ELF-1 (cell line): ENCODE measurements around the gene LUZP2.

Source experiments
- DNase-seq: peaks from one replicate; pipeline ENCODE4 v3.0.0-alpha.2; 2016; ENCODE audit warnings: low read depth, low spot score

Gene LUZP2

GRCh38 chr11:24567380-24567779 lies 70.5 kb downstream of the LUZP2 start:
- DNase-seq = no peak

GRCh38 chr11:24572376-24572775 lies 75.5 kb downstream of the LUZP2 start:
- DNase-seq = no peak

- no peak for DNase-seq
Measured at GRCh38 chr11:24574461-24574860, 77.6 kb downstream of the LUZP2 start.

DNA sequence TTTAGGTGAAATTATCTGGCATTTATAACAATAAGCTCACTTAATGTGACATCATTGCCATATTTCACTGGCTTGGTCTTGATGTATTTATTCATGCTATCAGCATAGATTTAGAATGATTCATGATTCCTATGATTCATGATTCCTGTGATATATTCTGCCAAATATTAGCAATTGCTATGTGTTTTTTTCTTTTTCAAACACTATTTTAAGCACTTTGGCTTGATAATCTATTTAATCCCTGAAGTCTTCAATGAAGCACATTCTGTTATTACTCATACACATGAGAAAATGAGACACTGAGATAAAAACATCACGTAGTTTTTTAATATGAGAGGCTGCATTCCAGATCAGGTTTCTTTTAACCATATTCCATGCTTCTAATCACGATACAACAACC lies 78.5 kb downstream of the LUZP2 start:
- DNase-seq = no peak

DNA sequence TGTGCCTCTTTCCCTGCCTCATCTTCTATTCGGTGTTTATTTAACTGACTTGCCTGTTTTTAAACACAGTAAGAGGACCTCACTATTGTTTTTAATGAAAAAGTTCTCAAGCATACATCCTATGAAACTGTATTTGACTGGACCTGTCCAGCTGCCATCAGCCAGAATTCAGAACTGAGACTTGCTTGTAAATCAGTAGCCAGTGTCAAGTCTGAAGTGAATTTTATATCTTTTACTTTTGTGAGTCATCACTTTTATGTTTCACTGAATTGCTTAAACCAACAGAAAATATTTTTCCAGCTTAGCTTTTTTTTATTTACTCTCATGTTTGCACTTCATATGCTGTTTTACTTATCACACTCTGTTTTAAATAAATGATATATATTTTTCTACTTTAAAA lies 88.3 kb downstream of the LUZP2 start:
- no peak for DNase-seq

DNA sequence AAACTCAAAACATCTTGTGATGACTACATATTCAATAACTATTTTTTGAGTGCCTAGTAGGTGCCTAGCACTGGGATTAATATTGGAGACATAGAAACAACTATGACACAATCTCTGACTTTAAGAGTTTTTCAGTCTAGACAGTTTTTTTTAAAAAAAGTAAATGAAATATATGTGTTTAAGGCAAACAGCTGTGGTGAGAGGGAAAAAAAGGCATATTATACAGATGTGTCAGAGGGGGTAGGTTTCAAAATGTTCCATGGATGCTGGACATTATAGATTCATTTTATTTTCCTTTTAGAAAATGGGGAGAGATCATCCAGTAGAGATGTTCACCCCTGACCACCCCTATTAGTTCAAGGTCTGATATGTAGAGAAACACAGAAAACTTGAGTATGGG lies 90.8 kb downstream of the LUZP2 start:
- DNase-seq = no peak

DNA sequence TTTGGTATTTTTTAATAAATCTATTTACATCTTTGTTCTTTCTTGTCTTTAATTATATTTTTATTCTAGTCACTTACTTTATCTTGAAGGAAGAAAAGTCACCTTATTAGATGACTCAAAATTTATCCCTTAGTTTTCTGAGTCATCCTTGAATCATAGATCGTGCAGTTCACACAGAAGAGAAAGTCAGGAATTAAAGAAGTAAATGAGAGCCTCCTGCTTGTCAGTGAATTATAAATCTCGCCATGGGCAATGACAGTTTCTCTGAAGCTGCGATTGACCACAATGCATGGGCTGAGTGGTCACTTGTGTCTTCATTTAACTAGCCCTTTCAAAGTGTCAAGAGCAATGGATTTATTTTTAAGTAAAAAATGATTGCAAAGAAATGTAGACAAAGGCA lies 91.2 kb downstream of the LUZP2 start:
- DNase-seq = no peak

GRCh38 chr11:24589064-24589463 lies 92.2 kb downstream of the LUZP2 start:
- DNase-seq = no peak

DNA sequence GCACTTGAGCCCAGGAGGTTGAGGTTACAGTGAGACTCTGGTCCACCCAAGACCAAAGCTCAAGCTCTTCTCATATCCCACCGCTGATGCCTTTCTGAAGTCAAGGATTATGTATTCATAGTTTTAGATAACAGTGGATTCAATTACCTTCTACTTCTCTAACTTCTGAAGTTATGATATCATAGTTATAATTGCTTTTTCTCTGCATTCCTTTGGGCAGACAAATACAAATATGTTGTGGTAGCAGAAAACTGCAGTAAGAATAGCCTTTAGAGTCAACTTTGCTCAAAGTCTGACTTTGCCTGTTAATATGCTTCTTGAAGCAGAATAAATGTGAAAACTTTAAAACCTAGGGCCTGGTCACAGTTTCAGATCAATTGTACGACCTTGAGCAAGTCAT lies 94.4 kb downstream of the LUZP2 start:
- DNase-seq = no peak

DNA sequence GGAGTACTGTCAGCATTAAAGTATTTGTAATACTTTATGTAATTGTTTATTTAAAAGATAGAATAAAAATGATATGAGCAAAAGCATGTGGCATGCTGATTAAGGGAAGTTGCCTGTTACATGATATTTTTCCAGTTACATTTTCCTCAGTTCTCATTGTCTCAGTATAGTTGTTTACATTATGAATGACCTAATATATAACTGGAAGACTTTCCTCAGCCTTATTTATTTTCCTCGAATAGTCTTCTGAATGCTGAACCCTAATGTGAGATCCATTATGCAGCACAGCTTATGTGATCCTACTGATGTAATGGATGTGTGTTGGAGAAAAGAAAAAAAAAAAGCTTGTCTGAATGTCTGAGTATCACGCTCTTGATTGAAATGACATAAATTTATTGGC lies 95.5 kb downstream of the LUZP2 start:
- DNase-seq = no peak

- DNase-seq = no peak
Measured at GRCh38 chr11:24593332-24593731, 96.5 kb downstream of the LUZP2 start.

DNA sequence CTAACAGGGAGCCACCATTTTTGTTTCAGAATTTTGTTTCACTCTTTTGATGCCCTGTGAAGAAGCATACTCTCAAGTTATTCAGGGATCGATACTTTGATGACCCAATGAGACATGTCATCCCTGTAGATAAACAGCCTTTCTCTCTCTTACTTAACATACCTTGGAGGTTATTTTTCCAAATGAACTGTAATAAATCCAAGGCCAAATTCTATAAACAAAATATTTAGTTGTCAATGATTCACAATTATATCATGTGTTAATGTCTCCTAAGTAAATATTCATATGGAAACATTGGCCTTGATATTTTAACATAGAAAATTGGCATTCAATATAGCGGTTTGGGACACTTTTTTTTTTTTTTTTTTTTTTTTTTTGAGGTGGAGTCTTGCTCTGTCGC lies 97.5 kb downstream of the LUZP2 start:
- no peak for DNase-seq

DNA sequence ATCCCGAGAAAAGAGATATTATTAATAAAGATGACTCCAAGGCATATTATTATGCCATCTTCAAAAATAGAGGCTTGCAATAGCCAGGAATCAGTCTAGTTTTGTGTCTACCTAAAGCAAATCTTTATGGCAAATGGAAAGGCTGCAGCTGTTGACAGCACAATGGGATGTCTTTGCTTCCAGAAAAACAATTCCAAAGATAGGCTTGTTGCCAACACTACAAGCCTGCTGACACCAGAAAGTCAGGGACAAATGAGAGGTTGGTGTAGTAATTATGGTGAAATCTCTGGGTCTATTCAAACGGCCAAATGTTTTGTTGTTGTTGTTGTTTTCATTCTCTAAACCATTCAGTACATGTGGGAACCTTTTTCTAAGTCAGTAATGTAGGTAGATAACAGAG lies 101.8 kb downstream of the LUZP2 start:
- no peak for DNase-seq

DNA sequence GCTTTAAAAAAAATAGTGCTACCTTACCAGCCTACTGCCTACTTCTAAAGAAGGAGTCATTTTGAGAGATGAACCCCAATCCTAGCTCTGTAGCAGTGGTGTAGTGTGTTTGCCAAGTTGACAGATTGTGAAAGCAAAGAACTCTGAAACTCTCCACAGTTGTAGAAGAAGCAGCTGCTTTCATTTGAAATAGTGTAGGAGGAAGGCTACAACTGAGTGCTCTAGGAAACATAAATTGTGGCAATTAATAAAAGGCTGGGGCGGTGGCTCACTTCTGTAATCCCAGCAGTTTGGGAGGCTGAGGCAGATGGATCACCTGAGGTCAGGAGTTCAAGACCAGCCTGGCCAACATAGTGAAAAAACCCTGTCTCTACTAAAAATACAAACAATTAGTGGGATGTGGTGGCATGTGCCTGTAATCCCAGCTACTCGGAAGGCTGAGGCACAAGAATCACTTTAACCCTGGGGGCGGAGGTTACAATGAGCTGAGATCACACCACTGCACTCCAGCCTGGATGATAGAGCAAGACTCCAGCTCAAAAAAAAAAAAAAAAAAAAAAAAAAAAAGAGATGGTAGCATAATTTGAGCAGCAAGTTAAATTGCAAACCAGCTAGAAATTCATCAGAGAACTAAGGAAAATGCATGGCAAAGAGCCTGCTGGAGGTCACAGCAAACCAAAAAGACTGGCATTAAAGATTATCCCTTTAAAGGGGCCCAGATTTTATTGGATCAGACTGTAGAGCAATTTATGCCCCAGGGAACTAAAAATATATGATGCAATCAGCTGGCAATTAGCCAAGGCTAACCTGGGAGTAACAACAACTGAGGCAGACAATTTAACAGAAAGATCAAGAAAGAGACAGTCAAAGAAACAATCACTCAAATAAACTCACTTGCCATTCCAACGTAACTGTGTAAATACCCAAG lies 112.6 kb downstream of the LUZP2 start:
- DNase-seq = peak; percentile 35

DNA sequence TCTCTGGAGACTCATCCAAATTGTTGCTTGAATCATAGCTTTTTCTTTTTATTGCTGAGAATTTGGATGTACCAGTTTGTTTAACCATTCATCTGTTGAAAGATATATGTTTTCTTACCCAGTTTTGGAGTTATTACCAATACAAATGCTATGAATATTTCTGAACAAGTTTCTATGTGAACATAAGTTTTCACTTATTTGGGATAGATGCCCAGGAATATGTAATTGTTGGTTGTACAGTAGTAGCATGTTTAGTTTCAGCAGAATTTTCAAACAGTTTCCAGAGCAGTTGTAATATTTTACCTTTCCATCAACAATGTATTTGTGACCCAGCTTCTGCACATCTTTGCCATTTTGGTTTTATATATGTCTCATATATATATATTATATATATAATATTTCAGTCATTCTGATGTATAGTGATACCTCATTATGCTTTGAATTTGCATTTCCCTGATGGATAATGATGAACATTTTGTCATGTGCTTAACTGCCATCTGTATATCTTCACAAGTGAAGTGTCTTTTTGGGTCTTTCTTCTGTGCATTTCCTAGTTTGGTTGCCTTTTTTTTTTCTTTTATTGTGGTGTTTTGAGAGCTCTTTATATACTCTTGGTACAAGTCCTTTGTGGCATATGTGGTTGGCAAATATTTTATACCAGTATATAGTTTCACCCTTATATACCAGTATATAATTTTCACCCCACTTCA lies 118.8 kb downstream of the LUZP2 start:
- no peak for DNase-seq

- no peak for DNase-seq
Measured at GRCh38 chr11:24617856-24618255, 121.0 kb downstream of the LUZP2 start.

GRCh38 chr11:24619900-24620299 lies 123.0 kb downstream of the LUZP2 start:
- DNase-seq = no peak

GRCh38 chr11:24622262-24622661 lies 125.4 kb downstream of the LUZP2 start:
- DNase-seq = no peak

DNA sequence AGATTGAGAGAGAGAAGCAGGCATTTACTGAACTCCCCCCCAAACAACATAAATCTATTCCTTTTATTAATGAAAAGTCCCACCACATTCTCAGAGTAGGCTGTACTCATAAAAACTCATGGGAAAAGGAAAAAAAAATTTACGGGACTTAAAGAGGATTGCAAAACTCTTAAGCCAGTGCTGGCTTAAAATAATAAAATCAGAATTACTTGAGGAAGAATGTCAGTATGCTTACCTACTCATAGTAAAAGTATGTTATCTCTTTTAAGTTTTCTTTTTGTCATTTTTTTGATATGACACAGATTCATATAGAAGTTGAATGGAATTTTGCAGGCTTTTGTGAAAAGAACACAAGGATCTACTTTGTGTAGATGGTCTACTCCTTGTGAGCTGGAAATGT lies 126.3 kb downstream of the LUZP2 start:
- DNase-seq = no peak

- DNase-seq = no peak
Measured at GRCh38 chr11:24624432-24624831, 127.6 kb downstream of the LUZP2 start.

- DNase-seq = no peak
Measured at GRCh38 chr11:24625975-24626374, 129.1 kb downstream of the LUZP2 start.

DNA sequence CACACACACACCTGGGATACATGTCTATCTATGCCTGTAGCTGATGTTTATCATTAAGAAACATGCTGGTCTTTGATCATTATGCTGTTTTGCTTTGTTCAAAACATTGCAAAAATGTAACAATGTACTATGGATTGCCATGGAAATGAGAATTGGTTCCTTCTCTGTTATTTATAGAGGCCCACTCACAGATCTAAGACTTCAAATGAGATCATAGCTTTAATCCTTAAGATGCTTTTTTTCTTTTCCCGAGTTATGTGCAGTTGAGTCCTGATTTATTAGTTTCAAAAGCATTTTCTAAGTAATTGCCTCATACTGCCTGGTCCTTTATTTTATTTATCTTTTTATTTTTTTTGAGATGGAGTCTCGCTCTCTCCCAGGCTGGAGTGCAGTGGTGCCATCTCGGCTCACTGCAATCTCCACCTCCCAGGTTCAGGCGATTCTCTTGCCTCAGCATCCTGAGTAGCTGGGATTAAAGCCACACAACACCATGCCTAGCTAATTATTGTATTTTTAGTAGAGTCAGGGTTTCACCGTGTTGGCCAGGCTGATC lies 131.4 kb downstream of the LUZP2 start:
- DNase-seq = no peak
